Ecto neural progenitor cell (in vitro differentiated cells): ENCODE results near the gene RBM15B.

Source experiments
- DNase-seq: peaks from one replicate; pipeline ENCODE4 v3.0.0-alpha.2; 2018; ENCODE audit warnings: low spot score

Gene RBM15B

GRCh38 chr3:51445544-51446280 is 54.6 kb downstream of the RBM15B start:
- DNase-seq, result no peak
